T-helper 17 cell (primary cell): ENCODE results near the gene COBL. TPM values are rescaled to one million over a fixed set of nuclear protein-coding genes. Genes with fewer than 3 reads are reported as not detected.

ENCODE experiments used
- ATAC-seq: fragments of 150-1000 bp; cut with Tn5 transposase; 2 replicates; pipeline ENCODE4 v1.10.0; 2021; ENCODE audit warnings: mild to moderate bottlenecking, moderate library complexity
- DNase-seq, 3 donors: peaks; one replicate each; pipeline versions ENCODE4 v3.0.0 to v3.0.0-alpha.2; 2020 to 2021
- H3K9me3 ChIP-seq: one replicate; pipeline ENCODE4 v1.7.0; 2013; ENCODE audit warnings: low read length, mild to moderate bottlenecking; ENCODE audit not compliant: control insufficient read depth, poor library complexity, severe bottlenecking
- H3K27ac Mint-ChIP-seq: one replicate; pipeline ENCODE4 v1.8.0; 2022; ENCODE audit warnings: mild to moderate bottlenecking, moderate library complexity, mixed read lengths
- H3K27me3 Mint-ChIP-seq: one replicate; pipeline ENCODE4 v1.8.0; 2022; ENCODE audit warnings: mixed read lengths
- H3K36me3 Mint-ChIP-seq: one replicate; pipeline ENCODE4 v1.8.0; 2022; ENCODE audit warnings: low read depth, mixed read lengths
- H3K4me1 Mint-ChIP-seq: one replicate; pipeline ENCODE4 v1.8.0; 2022; ENCODE audit warnings: mild to moderate bottlenecking, mixed read lengths
- H3K4me3 Mint-ChIP-seq: one replicate; pipeline ENCODE4 v1.8.0; 2022; ENCODE audit warnings: mild to moderate bottlenecking, moderate library complexity, mixed read lengths
- total RNA-seq, 4 donors: library from RNA in 2 of 4; stranded (reverse) in 2 of 4; gene quantifications; one replicate each; pipeline ENCODE4 v1.2.3 and lab custom pipeline; 2022 to 2026

Gene COBL
- total RNA-seq, 2 donors from 2014 or later: not detected

- Mint-ChIP-seq H3K4me1 (peaks cover 2% of the 10 kb centered on the region), H3K4me3 (no peak overlapping the region), H3K36me3 (no peaks in the 10 kb centered on the region), H3K27me3 (peaks cover 8% of the 10 kb centered on the region), H3K27ac (no peak overlapping the region)
- ATAC-seq (no peak), DNase-seq (no peak)
- no peaks in the 10 kb centered on the region for H3K9me3 ChIP-seq
These were observed 297.3 kb downstream of the COBL start for GRCh38 chr7:51019191-51019844.

GRCh38 chr7:51017576-51018535 lies 298.8 kb downstream of the COBL start:
- Mint-ChIP-seq H3K4me1 (peaks cover 2% of the 10 kb centered on the region), H3K4me3 (no peak overlapping the region), H3K27me3 (peaks cover 8% of the 10 kb centered on the region), H3K27ac (no peak overlapping the region), H3K36me3 (no peaks in the 10 kb centered on the region)
- no peaks in the 10 kb centered on the region for H3K9me3 ChIP-seq
- no peak for DNase-seq
- no peak for ATAC-seq

DNA sequence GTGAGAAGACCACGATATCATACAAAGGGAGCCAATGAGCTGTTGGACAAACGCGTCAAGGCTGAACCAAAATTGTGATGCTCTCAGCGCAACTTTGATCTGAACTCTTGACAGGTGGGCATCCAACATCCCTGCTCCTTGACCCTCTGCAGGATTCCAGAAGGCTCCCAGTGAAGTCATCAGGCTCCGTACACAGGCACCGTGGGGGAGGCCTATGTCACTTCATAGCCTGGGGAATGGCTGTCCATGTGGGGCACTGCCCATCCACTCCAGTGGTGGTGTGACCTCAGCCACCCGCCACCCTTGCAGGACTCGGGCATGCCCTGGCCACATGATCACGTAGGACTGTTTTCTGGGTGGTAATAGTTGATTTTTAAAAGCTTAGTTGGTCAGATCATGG lies 300.1 kb downstream of the COBL start:
- DNase-seq (no peak), ATAC-seq (no peak)
- H3K9me3 ChIP-seq: no peaks in the 10 kb centered on the region
- Mint-ChIP-seq H3K36me3 (no peaks in the 10 kb centered on the region), H3K27ac (no peak overlapping the region), H3K4me3 (no peak overlapping the region), H3K27me3 (peaks cover 7% of the 10 kb centered on the region), H3K4me1 (peaks cover 2% of the 10 kb centered on the region)

GRCh38 chr7:51015581-51015980 lies 301.0 kb downstream of the COBL start:
- H3K36me3 Mint-ChIP-seq: no peaks in the 10 kb centered on the region
- H3K4me3 Mint-ChIP-seq: no peak overlapping the region
- H3K27ac Mint-ChIP-seq: no peak overlapping the region
- peaks cover 2% of the 10 kb centered on the region for H3K4me1 Mint-ChIP-seq
- H3K9me3 ChIP-seq: no peaks in the 10 kb centered on the region
- ATAC-seq (no peak), DNase-seq (no peak)
- H3K27me3 Mint-ChIP-seq: peaks cover 7% of the 10 kb centered on the region

- no peak overlapping the region for H3K27ac Mint-ChIP-seq
- H3K4me3 Mint-ChIP-seq: no peak overlapping the region
- H3K27me3 Mint-ChIP-seq: peaks cover 7% of the 10 kb centered on the region
- no peak for DNase-seq
- no peaks in the 10 kb centered on the region for H3K9me3 ChIP-seq
- peaks cover 2% of the 10 kb centered on the region for H3K4me1 Mint-ChIP-seq
- H3K36me3 Mint-ChIP-seq: no peaks in the 10 kb centered on the region
- no peak for ATAC-seq
These were observed 301.8 kb downstream of the COBL start for GRCh38 chr7:51014811-51015210.

GRCh38 chr7:51013861-51014511 lies 302.6 kb downstream of the COBL start:
- ATAC-seq: no peak
- Mint-ChIP-seq H3K27me3 (peaks cover 10% of the 10 kb centered on the region), H3K4me3 (no peak overlapping the region), H3K27ac (no peak overlapping the region), H3K4me1 (peaks cover 2% of the 10 kb centered on the region), H3K36me3 (no peaks in the 10 kb centered on the region)
- H3K9me3 ChIP-seq: no peaks in the 10 kb centered on the region
- no peak for DNase-seq

- no peak for DNase-seq
- Mint-ChIP-seq H3K4me1 (peaks cover 2% of the 10 kb centered on the region), H3K27me3 (peaks cover 13% of the 10 kb centered on the region), H3K4me3 (no peak overlapping the region), H3K36me3 (no peaks in the 10 kb centered on the region), H3K27ac (no peak overlapping the region)
- no peaks in the 10 kb centered on the region for H3K9me3 ChIP-seq
- ATAC-seq: no peak
These were observed 303.3 kb downstream of the COBL start for GRCh38 chr7:51013218-51013786.

- DNase-seq (no peak), ATAC-seq (no peak)
- H3K9me3 ChIP-seq: no peaks in the 10 kb centered on the region
- Mint-ChIP-seq H3K27me3 (peaks cover 13% of the 10 kb centered on the region), H3K4me3 (no peak overlapping the region), H3K27ac (no peak overlapping the region), H3K36me3 (no peaks in the 10 kb centered on the region), H3K4me1 (peaks cover 2% of the 10 kb centered on the region)
These were observed 303.9 kb downstream of the COBL start for GRCh38 chr7:51012569-51013217.

GRCh38 chr7:51011710-51012350 lies 304.8 kb downstream of the COBL start:
- H3K27me3 Mint-ChIP-seq: peaks cover 13% of the 10 kb centered on the region
- ATAC-seq: no peak
- H3K4me1 Mint-ChIP-seq: peaks cover 2% of the 10 kb centered on the region
- H3K9me3 ChIP-seq: no peaks in the 10 kb centered on the region
- no peak overlapping the region for H3K4me3 Mint-ChIP-seq
- no peak for DNase-seq
- no peaks in the 10 kb centered on the region for H3K36me3 Mint-ChIP-seq
- H3K27ac Mint-ChIP-seq: no peak overlapping the region

DNA sequence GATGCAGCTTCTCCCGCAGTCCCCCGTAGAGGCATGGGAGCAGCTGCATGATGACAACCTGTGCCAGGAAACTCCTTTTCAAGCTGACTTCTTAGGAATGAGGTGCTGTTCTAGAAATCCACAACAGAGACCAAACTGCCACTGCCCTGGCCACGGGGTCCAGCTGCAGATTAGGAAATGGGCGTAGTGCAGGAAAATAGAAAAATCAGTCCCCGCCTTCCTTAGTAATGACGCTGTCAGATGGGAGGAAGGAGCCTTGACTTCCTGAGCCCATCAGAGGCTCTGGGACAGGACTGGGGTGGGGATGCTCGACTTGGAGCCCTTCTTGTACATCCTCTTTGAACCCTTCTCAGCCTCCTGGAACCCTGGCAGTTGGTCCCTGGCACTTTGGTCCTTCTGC lies 306.1 kb downstream of the COBL start:
- peaks cover 2% of the 10 kb centered on the region for H3K4me1 Mint-ChIP-seq
- no peak overlapping the region for H3K4me3 Mint-ChIP-seq
- no peak overlapping the region for H3K27ac Mint-ChIP-seq
- ATAC-seq: no peak
- peaks cover 13% of the 10 kb centered on the region for H3K27me3 Mint-ChIP-seq
- H3K36me3 Mint-ChIP-seq: no peaks in the 10 kb centered on the region
- no peak for DNase-seq
- no peaks in the 10 kb centered on the region for H3K9me3 ChIP-seq

DNA sequence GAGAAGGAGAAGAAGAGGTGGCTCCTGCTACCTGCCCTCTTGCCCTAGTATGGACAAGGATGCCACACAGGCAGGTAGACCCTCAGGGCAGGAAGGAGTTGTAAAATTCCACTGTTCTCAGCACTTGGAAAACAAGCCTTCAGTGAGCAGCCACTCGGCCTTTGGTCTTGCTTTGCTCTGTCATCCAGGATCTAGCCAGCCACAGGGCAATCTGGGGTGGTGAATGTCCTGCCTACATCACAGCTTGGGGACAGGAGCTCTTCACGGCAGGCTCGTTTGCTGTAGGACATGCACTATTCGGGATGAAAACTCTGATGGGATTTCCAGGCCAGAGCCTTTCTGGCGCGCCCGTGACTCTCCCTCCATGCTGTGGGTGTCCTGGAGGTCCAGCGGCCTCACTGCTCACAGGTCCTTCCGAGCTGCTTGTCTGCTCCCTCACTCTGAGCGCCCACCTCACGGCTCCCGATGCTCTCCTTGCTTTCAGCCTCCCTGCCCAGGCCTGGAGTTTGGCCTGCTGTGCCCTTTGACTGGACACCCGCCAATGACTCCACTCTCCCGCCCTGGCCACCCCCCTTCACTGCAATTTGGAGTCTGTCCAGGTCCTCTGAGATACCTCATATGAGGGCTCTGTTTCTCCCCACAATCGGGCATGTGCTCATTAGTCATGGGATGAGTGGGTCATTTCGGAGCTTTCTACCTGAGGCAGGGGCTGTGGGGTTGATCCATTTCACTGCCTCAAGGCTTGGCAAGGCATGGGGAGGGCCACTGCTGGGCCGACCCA lies 306.7 kb downstream of the COBL start:
- Mint-ChIP-seq H3K36me3 (no peaks in the 10 kb centered on the region), H3K27me3 (peaks cover 13% of the 10 kb centered on the region), H3K4me3 (no peak overlapping the region), H3K27ac (no peak overlapping the region), H3K4me1 (peaks cover 2% of the 10 kb centered on the region)
- ATAC-seq: no peak
- no peaks in the 10 kb centered on the region for H3K9me3 ChIP-seq
- no peak for DNase-seq
